Subcutaneous adipose tissue (tissue), 4 donors: ENCODE data around the gene TADA3. TPM values are rescaled to one million over a fixed set of nuclear protein-coding genes. Genes with fewer than 3 reads are reported as not detected.

Experiments
- total RNA-seq, 4 donors: library from RNA; depleted of rRNA; stranded (reverse); fragments of >200 nt; gene quantifications; one replicate each; pipeline ENCODE4 v1.1.0, GENCODE V29; 2016
- TF ChIP-seq, protein P1 (sequence below): fragments of 450-650 bp; IDR thresholded peaks from one replicate; pipeline ENCODE4 v1.5.1; 2016; ENCODE audit warnings: low read depth, mild to moderate bottlenecking, control low read depth, antibody characterized with exemption, moderate library complexity

Gene TADA3
- total RNA-seq, 4 donors from 2014 or later = 32.1 to 69.6 (median 58.9) TPM

DNA sequence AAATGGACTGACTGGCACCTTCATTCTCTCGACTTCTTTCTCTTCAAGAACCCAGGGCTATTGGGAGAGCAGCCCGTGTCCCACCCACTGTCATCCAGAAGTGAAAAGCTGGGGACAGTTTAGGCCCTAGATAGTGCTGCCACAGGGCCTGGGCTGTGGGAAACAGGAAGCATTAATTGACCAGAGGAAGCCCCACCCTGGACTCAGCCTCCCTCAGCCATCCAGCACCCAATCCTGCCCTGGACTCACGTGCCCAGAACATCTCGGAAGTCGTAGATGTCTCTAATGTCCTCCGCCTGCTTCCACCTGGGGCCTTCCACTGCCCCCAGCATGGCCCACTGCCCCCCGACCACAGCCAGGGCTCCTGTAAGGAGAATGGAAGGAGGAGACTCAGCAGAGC is 24.9 kb downstream of the TADA3 start:
- TF ChIP-seq, protein P1, sequence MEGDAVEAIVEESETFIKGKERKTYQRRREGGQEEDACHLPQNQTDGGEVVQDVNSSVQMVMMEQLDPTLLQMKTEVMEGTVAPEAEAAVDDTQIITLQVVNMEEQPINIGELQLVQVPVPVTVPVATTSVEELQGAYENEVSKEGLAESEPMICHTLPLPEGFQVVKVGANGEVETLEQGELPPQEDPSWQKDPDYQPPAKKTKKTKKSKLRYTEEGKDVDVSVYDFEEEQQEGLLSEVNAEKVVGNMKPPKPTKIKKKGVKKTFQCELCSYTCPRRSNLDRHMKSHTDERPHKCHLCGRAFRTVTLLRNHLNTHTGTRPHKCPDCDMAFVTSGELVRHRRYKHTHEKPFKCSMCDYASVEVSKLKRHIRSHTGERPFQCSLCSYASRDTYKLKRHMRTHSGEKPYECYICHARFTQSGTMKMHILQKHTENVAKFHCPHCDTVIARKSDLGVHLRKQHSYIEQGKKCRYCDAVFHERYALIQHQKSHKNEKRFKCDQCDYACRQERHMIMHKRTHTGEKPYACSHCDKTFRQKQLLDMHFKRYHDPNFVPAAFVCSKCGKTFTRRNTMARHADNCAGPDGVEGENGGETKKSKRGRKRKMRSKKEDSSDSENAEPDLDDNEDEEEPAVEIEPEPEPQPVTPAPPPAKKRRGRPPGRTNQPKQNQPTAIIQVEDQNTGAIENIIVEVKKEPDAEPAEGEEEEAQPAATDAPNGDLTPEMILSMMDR = no peak

DNA sequence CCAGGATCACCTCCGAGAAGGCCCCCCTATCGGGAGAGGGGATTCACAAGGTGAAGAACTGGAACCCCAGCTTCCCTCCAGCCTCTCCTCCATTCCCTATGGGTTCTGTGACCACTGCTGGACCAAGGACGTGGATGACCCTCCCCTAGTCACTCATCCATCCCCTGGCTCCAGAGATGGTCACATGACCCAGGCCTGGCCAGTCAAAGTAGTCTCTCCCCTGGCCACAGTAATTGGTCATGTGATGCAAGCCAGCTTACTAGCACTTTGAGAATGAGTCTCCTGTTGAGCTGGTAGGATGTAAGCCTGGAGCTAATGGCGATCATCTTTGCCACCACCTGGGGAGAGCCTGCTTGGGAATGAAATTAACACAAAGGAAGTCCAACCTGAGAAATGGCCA is 26.4 kb downstream of the TADA3 start:
- TF ChIP-seq, protein P1 = no peak

DNA sequence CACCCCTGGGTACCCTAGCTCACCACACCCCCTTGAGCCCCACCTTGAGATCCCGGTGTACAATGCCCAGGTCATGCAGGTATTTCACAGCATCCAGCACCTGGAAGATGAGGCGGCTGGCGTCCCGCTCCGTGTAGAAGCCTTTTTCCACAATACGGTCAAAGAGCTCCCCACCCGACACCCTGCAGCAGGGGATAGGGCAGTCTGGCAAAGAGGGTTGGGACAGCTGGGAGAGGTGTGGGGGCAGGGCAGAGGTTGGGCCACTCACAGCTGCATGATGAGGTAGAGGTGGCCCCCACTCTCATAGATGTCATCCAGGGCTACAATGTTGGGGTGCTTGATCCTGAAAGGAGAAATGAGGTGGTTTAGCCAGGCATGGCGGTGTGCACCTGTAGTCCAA is 29.4 kb downstream of the TADA3 start:
- TF ChIP-seq, protein P1 = no peak

DNA sequence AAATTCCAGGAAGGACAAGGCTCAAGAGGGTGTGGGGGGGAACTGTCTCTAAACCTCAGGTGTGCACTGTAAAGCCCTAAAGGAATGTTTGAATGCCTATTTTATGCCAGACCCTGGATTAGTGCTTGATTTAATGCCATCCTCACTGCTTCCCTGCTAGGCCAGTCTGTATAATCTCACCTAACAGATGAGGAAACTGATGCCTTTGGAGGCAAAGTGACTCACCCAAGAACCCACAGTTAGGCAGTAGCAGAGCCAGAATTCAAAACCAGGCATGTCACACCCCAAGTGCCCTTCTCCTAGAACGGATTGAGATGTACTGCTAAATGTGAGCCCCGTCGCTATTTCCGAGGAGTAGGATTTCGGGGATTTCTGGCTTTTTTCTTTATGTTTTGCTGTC is 30.4 kb downstream of the TADA3 start:
- TF ChIP-seq, protein P1 = no peak

DNA sequence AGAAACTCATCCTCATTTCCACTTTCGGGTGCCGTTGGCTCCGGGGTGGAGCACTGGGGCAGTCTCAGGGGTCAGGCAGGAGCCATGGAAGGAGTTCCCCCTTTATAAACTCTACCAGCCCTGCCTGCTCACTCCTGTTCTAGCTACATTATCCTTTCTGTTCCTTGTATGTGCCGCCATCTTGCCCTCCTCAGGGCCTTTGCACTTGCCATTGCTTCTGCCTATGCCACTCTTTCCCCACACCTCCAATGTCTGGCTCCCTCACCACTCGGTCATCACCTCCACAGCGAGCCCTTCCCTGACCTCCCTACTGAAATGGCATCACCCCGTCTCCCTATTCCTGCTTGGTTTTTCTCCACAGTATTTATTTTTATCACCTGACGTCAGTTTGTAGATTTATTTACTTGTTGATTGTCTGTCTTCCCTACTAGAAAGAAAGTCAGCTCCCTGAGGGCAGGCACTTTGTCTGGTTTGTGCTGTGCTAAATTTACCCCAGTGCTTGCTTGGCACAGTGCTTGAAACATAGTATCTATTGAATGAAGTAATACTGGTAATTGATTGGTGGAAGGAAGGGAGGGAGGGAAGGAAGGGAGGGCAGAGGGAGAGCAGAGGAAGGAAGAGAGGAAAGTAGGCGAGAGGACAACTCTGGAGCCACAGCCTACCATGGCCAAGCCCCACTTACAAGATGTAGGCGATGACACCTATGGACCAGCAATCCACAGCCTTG is 31.3 kb downstream of the TADA3 start:
- TF ChIP-seq, protein P1 = no peak

DNA sequence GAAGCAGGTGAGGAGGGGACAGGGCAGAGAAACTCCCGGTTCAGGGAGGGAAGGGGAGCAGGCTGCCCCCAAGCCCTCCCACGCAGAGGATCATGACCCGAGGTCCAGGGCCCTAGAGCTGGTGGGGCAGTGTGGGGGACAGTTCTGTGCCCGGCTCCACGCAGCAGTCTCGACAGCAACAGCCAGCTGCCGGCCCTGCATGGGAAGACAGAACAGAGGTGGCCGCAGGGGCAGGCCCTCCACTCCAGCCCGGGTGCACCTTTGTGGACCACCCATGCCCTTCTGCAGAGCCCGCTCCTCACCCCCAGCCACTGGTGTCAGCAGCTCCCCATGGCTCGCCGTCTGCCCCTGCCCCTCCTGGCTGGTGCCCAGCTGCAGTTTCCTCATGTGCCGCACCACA is 34.8 kb downstream of the TADA3 start:
- TF ChIP-seq, protein P1 = no peak

DNA sequence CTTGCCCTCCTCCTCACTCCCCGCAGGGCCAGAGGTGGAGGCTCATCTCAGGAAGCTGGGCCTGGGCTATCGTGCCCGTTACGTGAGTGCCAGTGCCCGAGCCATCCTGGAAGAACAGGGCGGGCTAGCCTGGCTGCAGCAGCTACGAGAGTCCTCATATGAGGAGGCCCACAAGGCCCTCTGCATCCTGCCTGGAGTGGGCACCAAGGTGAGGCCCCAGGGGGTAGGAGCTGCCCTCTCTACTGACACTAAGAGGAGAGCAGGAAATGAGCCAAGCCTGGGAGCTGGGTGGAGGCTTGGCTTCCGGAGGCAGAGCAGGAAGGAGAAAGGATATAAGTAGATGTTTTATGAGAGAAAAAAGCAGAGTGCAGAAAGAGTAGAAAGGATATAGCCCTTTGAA is 37.6 kb downstream of the TADA3 start:
- TF ChIP-seq, protein P1 = no peak
